Measurements from ENCODE around the gene MIOX.

MIOX gene

DNA sequence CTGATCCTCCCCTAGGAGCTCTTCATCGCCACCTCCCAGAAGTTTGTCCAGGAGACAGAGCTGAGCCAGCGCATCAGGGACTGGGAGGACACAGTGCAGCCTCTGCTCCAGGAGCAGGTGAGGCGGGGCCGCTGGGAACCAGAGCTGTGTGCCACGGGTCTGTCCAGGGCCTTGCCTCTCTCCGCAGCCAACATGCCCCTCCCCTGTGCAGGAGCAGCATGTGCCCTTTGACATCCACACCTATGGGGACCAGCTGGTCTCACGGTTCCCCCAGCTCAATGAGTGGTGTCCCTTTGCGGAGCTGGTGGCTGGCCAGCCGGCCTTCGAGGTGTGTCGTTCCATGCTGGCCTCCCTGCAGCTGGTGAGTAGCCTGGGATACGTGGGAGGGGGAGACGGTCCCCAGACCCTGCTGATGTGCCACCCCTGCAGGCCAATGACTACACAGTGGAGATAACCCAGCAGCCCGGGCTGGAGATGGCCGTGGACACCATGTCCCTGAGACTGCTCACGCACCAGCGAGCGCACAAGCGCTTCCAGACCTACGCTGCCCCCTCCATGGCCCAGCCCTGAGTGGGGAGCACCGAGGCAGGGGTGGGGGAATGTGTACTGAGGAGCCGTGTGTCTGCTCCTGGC lies 36.3 kb downstream of the MIOX start:
- no peak for DNase-seq
- intact Hi-C loops (cut with DNase I) = no loop called here

- intact Hi-C loops (cut with DNase I) = no loop called here
These were observed 36.8 kb downstream of the MIOX start for GRCh38 chr22:50523458-50523805.

GRCh38 chr22:50523806-50524675 lies 37.4 kb downstream of the MIOX start:
- intact Hi-C loops (cut with DNase I) = loop anchor here (2.0 kb wide), 1 partner anchor 15 kb away; the partner anchor contains the start of gene NCAPH2
- DNase-seq = no peak

More at GRCh38 chr22:50523458-50523805, 36.8 kb downstream of the MIOX start:
- no peak for DNase-seq

DNA sequence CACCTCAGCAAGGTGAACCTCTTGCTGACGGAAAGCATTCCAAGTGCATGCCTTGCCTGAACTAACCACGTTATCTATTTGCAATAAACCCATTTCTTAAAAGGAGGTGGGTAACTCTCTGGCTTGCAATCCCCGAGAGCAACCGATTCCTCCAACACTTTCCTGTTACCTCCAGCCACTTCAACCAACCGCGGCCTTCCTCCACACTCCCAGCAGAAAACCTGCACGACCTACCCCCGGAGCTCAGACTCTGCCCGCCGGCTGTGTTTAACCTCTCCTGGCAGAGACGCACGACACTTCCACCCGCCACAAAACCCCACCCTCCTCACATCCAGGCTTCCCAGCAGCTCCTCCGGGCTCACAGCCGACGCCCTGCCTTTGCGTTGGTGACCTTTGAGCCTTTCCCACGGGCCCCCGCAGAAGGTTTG lies 38.0 kb downstream of the MIOX start:
- DNase-seq = peak in 10 of 42 donors; percentile 37 to 66 (median 50)
- intact Hi-C loops (cut with DNase I) = loop anchor here (2.0 to 5.0 kb wide), 2 partner anchors 16 to 58 kb away; partner anchors contain the start of genes CHKB and NCAPH2

DNA sequence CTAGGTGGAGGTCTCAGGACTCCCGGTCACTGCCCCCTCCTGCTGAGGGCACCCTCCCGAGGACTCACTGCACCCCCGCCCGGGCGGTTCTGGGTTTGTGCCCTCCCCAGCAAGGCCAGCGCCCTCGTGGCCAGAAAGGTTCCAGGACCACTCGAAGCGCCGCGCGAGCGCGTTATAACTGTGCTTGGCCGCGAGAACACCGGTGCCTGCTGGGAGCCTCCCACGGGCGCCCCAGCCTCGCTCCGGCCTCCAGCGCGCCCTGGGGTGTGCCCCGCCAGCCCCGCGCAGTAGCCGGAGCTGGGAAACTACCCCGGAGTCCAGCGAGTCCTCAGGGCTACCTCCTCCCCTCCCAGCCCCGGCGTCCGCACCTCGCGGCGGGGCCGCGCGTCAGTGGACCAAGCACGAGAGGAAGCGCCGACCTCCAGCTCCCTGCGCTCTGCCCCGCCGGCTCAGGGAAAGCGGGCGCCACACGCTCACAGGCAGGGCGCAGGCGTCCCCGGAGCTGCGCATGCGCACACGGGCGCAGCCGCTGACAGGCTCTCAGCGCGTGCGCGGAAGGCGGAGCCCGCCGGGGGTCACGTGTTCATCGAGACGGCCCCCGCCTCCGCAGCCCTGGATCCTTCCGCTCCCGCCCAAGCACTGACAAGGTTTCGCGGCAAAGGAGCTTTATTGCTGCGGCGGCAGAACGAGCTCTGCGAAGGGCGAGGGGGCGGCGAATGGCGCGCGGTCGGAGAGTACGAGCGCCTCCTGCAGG lies 38.6 kb downstream of the MIOX start, which contains the start of gene SCO2:
SCO2 (minus strand) TSS at position 495 of the 754 bp plus-strand sequence. CDS start 1,187 bp downstream, outside the sequence.
- DNase-seq = peak; percentile 84 to 98 (median 95)
- intact Hi-C loops (cut with DNase I) = loop anchor here (2.0 to 5.0 kb wide), 2 partner anchors 16 to 57 kb away; partner anchors contain the start of genes CHKB and NCAPH2

DNA sequence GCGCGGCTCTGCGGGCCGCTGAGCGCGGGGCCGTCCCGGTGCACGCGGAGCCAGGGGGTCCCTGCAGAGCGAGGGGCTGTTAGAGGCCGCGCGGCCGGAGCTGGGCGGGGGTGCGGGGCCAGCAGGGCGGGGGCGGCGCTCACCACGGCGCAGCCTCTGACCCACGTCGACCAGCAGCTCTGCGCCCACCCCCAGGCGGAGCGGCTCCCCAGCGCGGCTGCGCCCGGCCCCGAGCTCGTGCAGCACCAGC lies 39.1 kb downstream of the MIOX start:
- DNase-seq = peak in 4 of 42 donors; percentile 57 to 78 (median 71)
- intact Hi-C loops (cut with DNase I) = loop anchor here (2.0 to 5.0 kb wide), 2 partner anchors 17 to 57 kb away; partner anchors contain the start of genes CHKB and NCAPH2

DNA sequence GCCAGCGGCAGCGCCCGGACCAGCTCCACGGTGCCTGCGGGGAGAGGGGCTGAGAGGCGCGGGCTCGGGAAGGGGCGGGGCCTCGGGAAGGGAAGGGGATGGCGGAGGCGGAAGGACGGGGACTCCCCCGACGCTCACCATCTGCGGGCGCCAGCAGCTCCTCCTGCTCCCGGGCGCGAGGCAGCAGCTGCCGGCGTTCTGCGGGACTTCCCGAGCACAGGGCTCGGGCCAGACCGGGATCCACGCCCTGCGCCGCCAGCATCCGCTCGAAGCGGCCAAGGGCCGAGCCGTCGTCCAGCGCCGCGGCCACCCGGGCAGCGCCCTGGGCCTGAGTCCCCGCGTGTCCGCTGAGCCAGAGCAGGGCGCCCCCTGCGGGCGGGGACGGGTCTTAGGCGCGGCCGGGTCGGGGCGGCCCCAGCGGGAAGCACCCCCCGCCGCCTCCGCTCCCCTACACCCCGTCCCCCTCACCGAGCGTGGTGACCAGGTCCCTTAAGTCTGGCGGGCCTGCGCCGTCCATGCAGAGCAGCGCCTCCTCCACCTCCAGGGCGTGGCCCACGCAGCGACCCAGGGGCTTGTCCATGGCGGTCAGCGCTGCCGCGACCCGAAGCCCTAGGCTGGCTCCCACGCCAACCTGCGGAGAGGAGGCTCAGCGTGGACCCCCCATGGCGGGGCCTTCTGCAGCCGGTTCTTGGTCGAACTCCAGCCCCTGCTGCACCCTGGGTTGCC lies 39.6 kb downstream of the MIOX start:
- intact Hi-C loops (cut with DNase I) = loop anchor here (5.0 kb wide), 1 partner anchor 56 kb away; the partner anchor contains the start of gene CHKB
- peak in 37 of 42 donors; percentile 54 to 83 (median 70) for DNase-seq

DNA sequence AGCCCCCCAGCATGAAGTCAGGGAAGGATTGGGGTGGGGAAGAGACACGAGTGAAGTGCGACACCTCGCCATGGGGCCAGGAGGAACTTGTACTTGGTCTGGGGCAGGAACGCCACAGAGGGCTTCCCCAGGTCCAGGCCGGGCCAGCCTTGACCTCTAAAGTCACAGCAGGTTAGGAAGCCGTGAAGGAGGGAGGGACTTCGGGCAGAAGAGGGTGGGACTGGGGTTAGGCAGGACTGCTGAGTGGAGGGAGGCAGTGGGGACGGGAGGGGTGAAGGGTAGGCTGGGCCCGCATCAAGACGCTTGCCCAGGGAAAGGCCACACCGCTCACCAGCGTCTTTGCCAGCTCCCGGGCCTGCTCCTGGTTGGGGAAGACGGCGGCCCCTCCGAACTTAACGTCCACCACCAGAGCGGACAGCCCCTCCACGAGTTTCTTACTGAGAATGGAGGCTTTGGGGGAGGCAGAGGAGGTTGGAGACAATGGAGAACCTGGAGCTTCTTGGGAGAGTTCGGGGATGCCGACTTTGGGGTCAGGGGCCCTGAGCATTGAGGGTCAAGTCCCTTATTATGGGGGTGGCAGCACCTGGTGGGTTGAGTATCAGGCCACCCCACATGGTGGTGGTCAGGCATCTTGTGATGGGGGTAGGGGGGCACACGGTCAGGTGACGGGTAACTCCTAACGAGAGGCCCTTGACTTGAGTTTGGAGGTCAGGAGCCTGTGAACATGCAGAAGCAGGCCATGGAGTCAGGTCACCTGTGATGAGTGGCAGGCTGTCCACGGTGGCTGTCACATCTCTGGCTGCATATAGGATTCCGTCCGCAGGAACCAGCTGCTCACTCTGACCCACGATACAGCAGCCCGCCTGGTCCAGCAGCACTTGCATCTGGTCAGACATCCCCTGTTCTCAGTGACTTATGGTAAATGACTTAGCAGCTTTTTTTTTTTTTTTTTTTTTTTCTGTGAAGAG lies 40.5 kb downstream of the MIOX start:
- intact Hi-C loops (cut with DNase I) = loop anchor here (5.0 kb wide), 1 partner anchor 55 kb away; the partner anchor contains the start of gene CHKB
- peak in 7 of 42 donors; percentile 22 to 64 (median 39) for DNase-seq

GRCh38 chr22:50527921-50528681 lies 41.4 kb downstream of the MIOX start:
- no peak for DNase-seq
- intact Hi-C loops (cut with DNase I) = loop anchor here (5.0 kb wide), 1 partner anchor 54 kb away; the partner anchor contains the start of gene CHKB

DNA sequence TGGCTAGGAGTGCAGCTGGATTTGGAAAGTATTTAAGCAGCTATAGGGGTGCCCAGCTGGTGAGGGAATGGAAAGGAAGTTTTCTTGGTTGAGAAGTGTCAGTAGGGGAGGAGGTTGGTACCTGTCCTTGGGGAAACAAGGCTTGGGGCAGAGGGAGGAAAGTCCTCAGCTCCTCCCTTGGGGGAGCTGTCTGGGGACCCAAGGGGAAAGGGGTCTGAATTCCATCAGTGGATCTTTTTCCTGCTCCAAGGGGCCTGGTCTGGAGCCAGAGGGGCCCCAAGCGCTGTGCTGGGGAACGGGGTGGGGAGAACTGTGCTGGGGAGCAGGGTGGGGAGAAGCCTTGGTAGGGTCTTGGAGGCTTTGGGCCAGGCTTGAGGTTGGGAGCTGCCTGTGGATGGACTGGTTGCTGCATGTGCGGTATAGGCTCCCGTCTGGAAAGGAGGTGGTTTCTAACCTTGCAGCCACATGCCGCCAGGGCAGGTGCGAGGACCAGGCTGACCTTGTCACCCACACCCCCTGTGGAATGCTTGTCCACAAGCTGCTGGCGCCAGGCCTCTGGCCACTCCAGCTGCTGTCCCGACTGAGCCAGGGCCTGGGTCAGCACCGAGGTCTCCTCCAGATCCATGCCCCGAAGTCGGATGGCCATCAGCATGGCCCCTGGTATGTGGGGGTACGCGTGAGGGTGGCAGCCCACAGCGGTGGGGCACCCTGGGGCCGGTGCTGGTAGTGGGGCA lies 42.2 kb downstream of the MIOX start:
- intact Hi-C loops (cut with DNase I) = loop anchor here (5.0 kb wide), 1 partner anchor 53 kb away; the partner anchor contains the start of gene CHKB
- DNase-seq = no peak

GRCh38 chr22:50529416-50529896 lies 42.8 kb downstream of the MIOX start:
- no peak for DNase-seq
- intact Hi-C loops (cut with DNase I) = loop anchor here (5.0 kb wide), 1 partner anchor 53 kb away; the partner anchor contains the start of gene CHKB

DNA sequence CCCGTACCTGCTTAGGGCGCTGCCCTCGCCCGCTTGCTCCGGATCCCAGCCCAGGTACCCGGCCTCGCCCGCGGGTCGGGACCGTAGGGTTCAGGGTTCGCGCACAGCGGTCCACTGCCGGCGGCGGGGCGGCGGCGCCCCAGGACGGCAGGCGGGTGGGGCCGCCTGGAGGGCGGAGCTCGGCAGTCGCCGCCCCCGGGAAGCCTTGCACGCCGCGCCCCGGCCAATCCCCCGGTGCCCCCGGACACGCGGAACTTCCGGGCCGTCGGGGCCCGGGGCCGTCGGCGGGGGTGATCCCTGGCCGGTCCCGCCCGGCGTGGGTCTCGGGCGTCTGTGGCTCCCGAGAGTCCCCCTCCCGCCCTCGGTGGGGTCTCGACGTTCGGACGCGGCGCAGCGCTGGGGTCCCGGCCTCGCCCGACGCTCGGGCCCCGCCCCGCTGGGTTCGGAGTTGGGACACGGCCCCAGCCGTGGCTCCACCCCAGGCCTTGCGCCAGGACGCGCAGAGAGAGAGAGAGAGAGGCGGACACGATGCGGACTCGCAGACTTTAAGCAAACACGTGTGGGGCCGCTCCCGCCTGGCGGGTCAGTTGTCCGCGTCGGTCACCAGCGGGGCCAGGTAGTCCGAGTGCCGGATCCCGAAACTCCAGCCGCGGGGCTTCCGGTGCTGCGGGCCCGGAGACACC lies 43.4 kb downstream of the MIOX start, which contains the start of gene TYMP:
TYMP (minus strand) TSS at position 116 of the 683 bp plus-strand sequence. CDS start 303 bp downstream, outside the sequence.
- DNase-seq = peak in 8 of 42 donors; percentile 34 to 52 (median 42)

DNA sequence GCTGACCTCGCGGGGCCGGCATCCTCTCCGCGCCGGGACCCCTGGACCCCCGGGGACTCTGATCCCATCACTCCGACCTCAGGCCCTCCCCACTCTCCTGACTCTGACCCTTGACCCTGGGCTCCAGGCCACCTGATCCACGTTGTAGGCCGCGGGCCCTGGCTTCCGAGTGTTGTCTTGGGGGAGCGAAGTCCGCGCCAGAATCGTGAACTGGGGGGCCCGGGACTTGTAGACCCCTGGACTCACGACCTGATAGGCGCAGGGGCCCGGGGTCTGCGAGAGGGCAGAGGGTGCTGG lies 43.9 kb downstream of the MIOX start:
- DNase-seq = no peak

More for the DNA sequence above, 43.4 kb downstream of the MIOX start, which contains the start of gene TYMP:
- intact Hi-C loops (cut with DNase I) = loop anchor here (5.0 kb wide), 1 partner anchor 52 kb away; the partner anchor contains the start of gene CHKB

GRCh38 chr22:50530877-50531545 lies 44.4 kb downstream of the MIOX start:
- intact Hi-C loops (cut with DNase I) = no loop called here
- DNase-seq = peak in 12 of 42 donors; percentile 21 to 64 (median 48)

More for the DNA sequence above, 43.9 kb downstream of the MIOX start:
- intact Hi-C loops (cut with DNase I) = no loop called here
